ENCODE measurements around the gene SPPL3.
"Not testable (repeated sequence)": the region's sequence is repeated elsewhere in the genome, so short reads cannot be mapped to it uniquely, and the experiment has no call there.

Gene SPPL3

DNA sequence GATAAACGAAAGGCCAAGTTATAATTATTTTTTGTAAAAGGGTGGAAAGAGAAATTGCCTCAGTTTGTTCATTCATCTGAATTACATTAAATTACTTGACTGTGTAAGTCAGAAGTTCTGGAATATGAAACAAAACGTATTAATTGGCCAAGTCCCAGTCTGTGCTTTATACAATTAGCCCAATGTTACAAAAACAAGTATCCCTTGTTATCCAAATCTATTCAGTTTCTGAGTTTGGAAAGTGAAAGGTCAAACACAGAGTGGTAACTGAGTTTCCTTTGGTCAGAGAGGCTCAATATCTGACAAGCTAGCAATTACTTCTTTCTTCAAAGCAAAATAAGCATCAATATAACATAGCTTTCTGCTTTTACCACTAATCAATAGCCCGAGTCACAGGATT is 62.6 kb downstream of the SPPL3 start:
- no peak for DNase-seq

DNA sequence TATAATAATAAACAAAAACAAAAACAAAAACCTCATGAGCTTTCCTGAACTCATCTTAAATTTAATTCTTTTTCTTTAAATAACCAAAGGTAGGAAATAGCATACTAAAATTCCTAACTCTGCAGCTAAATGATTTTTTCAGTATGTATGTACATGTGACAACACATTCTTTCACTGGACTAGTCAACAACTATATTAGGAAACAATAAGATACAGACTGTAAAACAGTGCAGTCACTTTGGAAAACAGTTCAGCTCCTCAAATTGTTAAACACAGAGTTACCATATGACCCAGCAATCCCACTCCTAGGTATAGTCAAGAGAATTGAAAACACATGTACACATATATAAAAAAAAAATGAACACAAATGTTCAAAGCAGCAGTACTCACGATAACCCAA is 64.7 kb downstream of the SPPL3 start:
- no peak for DNase-seq

DNA sequence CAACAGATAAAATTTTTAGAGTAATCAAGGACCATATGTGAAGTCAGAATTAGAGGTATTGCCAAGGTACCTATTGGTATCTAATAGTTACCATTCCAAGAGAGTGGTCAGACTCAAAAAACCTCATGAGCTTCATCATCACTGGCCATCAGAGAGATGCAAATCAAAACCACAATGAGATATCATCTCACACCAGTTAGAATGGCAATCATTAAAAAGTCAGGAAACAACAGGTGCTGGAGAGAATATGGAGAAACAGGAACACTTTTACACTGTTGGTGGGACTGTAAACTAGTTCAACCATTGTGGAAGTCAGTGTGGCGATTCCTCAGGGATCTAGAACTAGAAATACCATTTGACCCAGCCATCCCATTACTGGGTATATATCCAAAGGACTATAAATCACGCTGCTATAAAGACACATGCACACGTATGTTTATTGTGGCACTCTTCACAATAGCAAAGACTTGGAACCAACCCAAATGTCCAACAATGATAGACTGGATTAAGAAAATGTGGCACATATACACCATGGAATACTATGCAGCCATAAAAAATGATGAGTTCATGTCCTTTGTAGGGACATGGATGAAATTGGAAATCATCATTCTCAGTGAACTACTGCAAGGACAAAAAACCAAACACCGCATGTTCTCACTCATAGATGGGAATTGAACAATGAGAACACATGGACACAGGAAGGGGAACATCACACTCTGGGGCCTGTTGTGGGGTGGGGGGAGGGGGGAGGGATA is 65.4 kb downstream of the SPPL3 start:
- not testable (repeated sequence) for DNase-seq

DNA sequence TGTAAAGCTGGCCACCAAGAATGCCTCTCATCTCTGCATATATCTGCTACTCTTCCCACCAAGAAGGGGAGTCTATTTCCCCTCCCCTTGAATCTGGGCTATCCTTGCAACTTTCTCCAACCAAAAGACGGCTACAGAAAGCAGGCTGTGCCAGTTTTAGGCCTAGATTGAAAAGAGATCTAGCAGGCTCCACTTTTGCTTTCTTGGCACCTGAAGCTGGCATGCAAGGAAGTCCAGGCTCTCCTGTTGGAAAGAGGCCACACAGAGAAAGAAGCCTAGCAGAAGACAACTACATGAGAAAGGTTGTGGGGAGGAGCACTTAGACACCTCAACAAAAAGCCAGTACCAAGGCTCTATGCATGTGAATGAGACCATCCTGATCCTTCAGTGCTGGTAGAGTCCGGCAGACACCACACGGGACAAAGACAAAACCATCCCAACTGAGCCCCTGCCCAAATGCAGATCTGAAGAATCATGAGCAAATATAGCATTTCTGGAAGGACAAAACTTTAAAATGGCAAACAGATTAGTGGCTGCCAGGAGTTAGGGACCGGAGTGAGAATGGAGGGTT is 68.0 kb downstream of the SPPL3 start:
- DNase-seq: no peak

DNA sequence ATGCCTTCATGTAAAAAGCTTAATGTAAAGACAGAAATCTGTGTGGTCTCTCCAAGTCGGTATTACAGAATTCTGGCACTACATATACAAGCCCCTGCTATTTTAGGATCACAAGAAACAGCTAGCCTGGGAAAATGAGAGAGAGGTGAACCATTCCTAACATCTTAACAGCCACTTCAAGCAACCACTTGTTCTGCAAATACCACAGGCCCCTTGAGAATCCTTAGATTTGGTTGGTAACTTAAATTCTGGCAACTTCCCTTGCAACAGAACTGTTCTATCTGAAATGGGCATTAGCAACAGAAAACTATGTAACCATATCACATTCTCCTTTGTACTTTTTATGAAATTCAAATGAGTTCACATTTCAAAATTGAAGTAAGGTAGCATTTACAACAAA is 68.5 kb downstream of the SPPL3 start:
- DNase-seq: no peak

DNA sequence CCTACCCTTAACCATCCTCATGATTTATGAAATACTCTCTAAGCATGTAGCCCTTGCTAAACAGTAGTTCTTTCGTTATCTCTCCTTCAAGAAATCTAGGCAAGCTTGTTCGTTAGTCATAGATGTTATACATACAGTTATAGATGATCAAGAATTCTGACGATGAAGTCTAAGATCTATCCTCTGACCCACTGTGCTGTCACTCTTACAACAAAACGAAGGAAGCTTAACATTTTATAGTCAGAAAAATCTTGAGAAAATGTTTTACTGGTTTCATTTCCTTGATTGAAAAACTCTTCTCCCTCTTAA is 68.9 kb downstream of the SPPL3 start:
- DNase-seq: no peak

DNA sequence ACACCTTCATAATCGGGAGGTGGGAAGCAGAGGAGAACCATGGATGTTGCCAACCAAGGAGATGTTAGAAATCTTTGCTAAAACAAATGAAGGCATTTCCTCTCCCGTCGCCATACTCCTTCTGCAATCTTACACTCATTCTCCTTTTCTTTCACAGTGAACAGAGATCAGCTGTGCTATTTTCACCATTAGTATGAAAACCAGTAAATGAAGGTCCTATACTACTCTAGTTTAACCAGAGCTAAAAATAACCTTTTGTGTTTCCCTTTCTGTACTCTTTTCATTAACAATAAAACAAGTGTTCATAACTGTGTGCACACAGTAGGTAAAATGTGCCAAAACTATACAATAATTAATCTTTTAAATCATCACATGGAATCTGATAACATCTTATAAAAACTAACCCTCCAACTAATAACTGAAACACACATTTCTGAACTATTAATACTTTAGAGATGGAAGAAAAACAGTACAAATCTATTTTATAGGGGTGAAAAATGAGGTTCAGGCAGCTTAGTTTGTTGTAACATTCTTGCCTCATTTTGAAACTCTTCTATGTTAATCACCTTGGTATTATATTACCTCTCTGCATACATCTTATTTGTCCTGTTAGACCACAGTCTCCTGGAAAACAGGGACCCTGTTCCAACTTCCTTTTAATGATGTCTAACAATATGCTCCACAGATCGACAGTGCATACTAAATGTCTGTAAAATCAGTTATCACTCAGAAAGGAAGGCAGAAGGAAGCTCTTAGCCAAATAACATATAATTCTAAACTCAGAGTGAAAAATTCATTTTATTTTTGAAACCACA is 69.5 kb downstream of the SPPL3 start:
- no peak for DNase-seq

DNA sequence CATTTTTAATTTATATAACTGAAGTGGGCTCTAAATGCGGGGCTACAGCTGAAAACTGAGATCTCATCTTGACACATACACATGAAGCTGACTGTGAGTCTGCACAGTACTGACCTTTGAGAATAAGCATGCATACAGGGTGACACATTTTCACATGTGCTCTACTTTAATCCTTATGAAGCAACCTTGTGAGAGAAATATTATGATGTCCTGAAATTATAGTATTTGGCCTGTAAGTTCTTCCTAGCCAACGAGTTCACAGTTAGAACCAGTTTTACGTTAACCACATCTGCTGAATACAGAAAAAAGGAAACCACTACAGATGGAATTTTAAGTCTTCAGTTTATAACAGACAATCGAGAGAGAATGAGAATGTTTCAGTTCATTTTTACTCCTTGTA is 70.3 kb downstream of the SPPL3 start:
- no peak for DNase-seq

DNA sequence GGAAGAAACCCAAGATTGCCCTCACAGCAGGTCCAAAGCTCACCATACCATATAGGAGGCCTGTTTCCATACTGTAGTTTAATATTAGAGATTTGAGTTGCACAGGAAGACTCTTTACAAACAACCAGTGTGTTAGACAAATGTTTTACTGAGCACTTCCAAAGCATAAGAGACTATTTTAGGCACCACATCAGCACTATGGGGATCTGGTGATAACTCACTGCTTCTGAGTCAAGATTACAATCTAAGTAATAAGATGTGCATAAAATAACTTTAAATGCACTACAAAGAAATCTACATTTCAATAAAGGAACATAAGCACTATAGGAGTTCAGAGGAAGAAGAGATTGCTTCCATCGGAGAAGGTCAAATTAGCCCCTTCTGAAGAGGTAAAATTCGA is 71.4 kb downstream of the SPPL3 start:
- DNase-seq: no peak

DNA sequence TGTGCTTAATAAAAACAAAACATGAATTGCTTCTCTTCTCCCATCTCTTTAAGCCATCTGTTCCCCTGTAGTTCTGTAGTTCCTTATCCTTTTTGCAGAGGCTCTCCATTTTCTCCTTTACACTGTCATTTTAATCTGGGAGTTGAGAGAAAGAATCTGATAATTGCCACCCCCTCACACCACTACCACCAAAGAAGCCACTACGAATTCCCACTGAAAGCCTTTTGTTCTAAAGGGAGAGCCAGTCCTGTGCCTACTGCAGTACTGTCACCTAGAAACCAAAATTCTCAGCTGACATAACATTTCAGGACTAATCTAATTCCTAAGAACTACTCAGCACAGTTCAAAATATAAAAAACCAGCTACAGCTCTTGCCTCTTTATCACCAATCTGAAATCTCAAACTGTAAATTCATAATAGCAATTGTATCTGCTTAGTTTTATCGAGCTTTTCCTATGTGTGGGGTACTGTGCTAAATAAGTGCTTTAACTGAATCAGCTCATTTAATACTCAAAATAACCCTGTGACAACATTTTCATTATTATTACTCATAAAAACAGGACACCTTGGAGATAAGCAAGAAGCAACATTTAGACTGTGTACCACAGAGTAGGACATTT is 72.4 kb downstream of the SPPL3 start:
- no peak for DNase-seq

DNA sequence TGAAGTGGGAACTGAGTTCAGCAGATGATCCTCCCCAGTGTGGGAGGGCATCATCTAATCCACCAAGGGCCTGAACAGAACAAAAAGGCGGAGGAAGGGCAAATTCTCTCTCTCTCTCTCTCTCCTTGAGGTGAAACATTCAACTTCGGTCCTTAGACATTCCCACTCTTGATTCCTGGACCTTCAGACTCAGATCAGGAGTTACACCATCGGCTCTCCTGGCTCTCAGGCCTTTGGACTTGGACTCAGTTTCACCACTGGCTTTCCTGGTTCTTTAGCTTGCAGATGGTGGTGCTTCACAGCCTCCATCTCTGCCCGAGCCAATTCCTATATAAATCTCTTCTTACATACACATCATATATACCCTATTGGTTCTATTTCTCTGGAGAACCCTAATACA is 73.2 kb downstream of the SPPL3 start:
- DNase-seq: no peak

DNA sequence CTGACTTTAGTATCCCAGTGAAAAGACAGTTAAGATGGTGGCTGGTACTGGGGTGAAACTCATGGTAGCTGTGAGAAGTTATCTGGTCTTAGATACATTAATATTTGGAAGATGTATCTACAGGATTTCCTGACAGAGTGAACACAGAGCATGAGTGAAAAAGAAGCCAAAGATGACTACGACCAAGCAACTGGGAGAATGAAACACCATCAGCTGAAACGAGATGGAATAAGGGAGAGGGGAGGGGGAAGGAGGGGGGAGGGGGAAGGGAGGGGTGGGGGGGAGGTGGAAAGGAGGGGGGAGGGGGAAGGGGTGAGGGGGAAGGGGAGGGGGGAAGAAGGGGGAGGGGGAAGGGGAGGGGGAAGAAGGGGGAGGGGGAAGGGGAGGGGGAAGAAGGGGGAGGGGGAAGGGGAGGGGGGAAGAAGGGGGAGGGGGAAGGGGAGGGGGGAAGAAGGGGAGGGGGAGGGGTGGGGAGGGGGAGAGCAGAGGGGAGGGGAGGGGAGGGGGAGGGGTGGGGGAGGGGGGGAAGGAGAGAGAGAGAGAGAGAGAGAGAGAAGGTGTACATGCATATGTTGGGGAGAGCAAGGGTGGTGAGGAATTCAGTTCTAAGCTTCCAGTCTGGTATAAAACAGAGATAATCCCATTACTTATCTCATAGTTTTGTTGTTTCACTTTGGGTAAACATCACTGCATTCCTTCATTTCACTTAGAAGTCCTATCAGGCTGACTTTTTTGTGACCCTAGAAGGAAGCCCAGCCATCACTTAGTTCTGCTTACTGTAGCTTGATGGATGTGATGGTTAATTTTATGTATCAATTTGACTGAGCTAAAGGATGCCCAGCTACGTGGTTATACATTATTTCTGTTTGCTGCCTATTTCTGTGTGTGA is 73.9 kb downstream of the SPPL3 start:
- peak; percentile 22 for DNase-seq

DNA sequence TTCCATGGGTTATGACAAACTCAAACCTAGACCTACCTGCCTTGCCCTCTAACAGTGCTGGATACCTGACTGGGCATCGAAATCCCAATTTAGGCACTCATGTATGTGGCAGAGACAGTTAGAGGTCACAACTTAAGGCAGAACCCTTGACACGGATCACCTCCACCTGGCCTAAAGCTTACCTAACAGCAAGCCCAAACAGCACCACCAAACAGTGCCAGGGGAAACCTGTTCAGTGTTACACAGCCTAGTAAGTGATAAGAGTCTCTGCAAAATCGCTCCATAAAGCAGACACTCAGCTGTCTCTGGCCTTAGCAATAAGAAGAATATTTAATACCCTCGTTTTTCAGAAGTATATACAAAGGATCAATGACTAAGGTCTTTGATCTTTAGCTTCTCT is 77.8 kb downstream of the SPPL3 start:
- DNase-seq: no peak

DNA sequence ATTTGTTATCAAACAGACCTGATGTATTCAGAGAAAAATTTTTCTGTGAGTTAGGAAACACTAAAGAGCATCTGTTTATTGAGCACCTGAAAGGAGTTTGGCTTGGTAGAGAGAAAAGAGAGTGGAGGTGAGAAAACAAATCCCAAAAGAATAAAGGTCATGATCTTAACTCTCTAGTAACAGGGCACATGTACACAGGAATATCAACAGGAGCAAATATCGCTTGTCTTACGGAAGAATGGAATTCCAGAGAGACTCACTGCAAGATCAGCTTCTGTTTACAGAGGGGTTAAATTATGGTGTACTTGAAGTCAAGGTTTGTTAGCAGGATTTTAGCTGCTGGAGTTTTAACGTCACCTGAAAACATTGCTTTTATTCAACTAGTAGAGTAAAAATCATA is 78.8 kb downstream of the SPPL3 start:
- DNase-seq: no peak

DNA sequence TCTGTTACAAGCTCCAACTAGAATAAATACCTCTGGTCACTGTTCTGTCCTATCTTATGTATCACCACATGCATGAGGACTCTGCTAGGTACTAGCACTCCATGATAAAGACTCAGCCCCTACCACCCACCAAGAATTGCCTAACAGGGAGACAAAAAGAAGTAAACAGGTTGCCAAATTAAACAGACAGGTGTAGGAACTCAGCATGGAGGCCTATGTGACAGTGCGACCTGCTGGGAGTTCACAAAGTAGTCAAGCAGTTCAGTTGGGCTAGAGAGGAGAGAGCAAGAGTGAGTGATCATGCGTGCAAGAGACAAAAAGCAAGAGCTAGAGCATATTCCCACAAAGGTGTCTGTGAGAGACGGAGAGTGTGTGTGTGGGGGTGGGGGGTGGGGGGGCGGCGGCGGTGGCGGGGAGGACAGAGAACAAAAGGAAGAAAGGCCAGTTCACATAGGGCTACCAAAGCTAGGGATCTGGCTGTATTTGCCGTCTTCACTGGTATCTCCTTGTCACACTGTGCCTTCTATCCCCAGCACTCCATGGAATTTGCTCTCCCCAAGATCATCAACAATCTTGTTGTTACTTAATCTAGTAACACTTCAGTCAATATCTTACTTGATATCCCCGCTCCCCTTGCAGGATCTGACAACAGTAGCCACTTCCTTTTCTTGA is 81.2 kb downstream of the SPPL3 start:
- no peak for DNase-seq

DNA sequence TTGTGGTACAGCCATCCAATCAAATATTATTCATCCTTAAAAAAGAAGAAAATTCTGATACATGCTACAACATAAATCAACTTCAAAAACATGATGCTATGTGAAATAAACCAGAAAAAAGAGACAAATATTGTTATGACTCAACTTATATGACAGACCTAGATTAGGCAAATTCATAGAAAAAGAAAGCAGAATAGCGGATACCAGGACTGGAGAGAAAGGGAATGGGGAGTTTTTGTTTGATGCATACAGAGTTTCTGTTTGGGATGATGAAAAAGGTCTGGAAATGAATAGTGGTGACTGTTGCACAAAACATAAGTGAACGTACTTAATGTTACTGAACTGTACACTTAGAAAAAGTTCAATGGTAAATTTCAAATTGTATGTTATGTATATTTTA is 82.3 kb downstream of the SPPL3 start:
- no peak for DNase-seq

DNA sequence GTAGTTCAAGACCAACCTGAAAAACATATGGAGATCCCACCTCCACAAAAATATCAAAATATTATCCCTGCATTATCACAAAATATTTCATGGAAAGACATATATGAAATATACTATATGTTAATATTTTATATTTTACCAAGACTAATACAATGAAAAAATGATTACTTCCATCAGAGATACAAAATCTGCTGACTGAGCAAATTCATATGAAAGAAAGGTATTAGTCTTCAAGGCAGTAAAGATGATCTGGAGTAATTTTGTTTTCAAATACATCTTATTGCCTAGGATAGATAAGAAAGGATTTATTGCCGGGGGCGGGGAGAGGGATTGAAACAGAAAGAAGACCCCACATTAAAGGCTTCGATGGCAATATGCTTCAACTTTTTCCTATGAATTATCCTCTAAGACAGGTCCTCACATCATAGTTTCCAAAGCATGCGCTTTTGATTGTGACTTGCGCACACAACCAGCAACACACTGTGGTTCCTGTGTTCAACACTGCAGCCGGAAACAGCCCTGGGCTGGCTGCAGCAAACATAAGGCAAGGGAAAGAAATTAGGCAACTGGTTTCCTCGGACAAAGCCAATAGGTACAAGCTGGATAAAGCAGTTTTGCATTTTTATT is 83.2 kb downstream of the SPPL3 start:
- no peak for DNase-seq

DNA sequence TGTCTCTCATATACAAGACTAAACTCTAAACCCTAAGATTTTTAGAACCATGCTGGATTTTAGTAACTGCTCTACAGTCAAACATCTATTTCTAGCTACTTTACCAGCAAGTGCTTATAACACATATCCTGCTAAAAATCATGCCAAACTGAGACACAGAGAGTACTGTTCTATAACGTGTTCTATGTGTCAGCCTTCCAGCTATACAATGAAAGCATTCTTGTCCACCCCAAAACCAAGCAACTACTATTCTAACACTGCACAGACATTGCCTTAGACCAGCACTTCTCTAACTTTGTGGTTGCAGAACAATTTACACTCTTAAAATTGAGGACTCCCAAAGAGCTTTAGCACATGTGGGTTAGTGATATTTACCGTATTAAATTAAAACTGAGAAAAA is 85.7 kb downstream of the SPPL3 start:
- no peak for DNase-seq

DNA sequence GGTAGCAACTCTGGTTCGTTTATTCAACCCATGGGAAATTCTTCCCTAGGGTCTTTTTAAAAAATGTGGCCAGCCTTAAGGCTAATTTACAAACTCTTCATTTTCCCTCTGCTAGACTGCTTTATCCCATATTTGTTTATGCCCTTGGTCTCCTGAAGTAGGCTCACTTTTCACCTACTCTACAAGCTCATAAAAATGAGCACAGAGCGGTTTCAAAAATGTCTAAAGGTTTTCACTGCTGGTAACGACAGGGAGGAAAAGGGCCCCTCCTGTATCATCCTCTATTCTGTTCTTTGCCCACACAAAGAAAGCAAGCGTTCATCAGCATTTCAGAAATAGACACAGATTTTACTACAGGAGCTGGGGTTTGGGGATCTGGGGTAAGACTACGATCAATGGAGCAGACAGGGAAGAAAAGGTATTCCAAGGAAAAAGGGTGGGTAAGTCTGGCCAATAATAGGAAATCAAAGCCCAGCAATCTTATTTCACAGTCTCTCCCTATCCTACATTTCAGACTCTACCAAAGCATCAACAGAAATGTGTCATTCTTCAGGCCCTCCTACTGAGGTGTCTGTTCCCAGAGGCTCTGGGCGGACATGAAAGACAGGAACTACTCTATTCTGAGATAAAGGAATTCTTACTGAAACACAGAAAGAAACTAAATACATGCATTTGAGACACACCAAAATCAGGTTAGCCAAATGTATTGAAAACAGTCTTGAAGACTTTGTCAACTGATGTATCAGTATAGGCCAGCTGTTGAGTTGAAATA is 86.4 kb downstream of the SPPL3 start:
- DNase-seq: no peak

DNA sequence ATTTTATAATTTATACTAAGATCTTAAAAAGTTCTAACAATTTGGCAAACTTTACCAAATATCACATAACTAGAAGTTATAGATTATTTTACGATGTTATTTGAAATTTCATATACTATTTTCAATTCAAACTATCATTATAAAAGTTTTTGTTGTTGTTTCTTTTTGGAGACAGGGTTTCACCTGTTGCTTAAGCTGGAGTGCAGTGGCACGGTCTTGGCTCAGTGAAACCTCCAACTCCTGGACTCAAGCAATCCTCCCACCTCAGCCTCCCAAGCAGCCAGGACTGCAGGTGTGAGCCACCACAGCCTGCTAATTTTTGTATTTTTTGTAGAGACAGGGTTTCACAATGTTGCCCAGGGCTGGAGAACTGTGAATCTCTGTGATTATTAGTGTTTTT is 87.8 kb downstream of the SPPL3 start:
- no peak for DNase-seq

DNA sequence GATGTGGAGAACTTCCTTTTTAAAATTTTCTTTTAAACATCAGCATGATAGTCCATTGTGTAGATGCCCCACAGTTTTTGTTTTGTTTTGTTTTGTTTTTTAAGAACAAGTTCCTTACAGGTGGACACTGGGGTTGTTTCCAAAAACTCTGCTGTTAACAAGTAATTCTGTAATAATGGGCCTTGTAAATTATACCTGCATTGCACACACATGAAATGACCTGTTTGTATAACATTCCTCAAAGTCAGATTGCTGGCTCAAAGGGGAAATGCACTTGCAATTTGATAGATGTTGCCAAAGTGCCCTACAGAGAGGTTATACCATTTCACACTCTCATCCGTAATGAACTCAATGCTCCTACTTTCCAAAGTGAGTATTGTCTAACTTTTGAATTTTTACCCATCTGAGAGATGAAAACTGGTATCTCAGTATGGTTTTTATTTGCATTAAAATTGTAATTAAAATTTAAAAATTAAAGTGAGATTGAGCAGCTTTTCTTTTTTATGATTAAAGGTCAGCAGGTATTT is 89.2 kb downstream of the SPPL3 start:
- no peak for DNase-seq
